Fibroblast of pulmonary artery (primary cell): ENCODE measurements around the gene AGPAT3.

Experiments
- DNase-seq: peaks from one replicate; pipeline ENCODE4 v3.0.0-alpha.2; 2010; ENCODE audit warnings: low read depth
- H3K4me3 ChIP-seq: replicated peaks from 2 replicates; pipeline ENCODE4 v1.5.1; 2011; ENCODE audit warnings: low read depth, mild to moderate bottlenecking, control low read depth, low read length, moderate library complexity
- CTCF ChIP-seq: IDR thresholded peaks from 2 replicates; pipeline ENCODE4 v1.5.1; 2011; ENCODE audit warnings: mild to moderate bottlenecking, control low read depth, low read length, inconsistent platforms; ENCODE audit errors: missing control alignments

AGPAT3 gene

GRCh38 chr21:43864962-43865539, at the start of gene AGPAT3:
Gene AGPAT3, plus strand, starts transcription at chr21:43865223. Its CDS starts 94,459 bp downstream, at chr21:43959682.
- TF ChIP-seq CTCF = no peak
- H3K4me3 ChIP-seq = peak within 1 kb of the TSS; percentile 68
- no peak for DNase-seq

GRCh38 chr21:43815991-43816390, 49.0 kb upstream of the AGPAT3 start:
- H3K4me3 ChIP-seq = no peak overlapping the region
- no peak for TF ChIP-seq CTCF
- DNase-seq = no peak

GRCh38 chr21:43816611-43817071, 48.4 kb upstream of the AGPAT3 start:
- TF ChIP-seq CTCF = no peak

GRCh38 chr21:43817157-43818086, 47.6 kb upstream of the AGPAT3 start:
- no peak overlapping the region for H3K4me3 ChIP-seq
- TF ChIP-seq CTCF = no peak

More at GRCh38 chr21:43816611-43817071, 48.4 kb upstream of the AGPAT3 start:
- DNase-seq = no peak
- H3K4me3 ChIP-seq = no peak overlapping the region

GRCh38 chr21:43818685-43819084, 46.3 kb upstream of the AGPAT3 start:
- DNase-seq = no peak
- H3K4me3 ChIP-seq = no peak overlapping the region
- TF ChIP-seq CTCF = no peak

More at GRCh38 chr21:43817157-43818086, 47.6 kb upstream of the AGPAT3 start:
- DNase-seq = no peak

- DNase-seq = no peak
- no peak overlapping the region for H3K4me3 ChIP-seq
- no peak for TF ChIP-seq CTCF
Measured at GRCh38 chr21:43819511-43820405, 45.3 kb upstream of the AGPAT3 start.
